Keratinocyte (primary cell): ENCODE measurements around the gene TTI1. TPM values are rescaled to one million over a fixed set of nuclear protein-coding genes. Genes with fewer than 3 reads are reported as not detected.

Experiments
- DNase-seq: peaks from one replicate; pipeline ENCODE4 v3.0.0-alpha.2; 2011; ENCODE audit warnings: low read depth, missing footprints, low spot score
- FAIRE-seq: peaks from 2 replicates; lab custom pipeline; 2011; peaks lifted over from hg19 to GRCh38; lab: Jason Lieb, UNC
- H2AFZ ChIP-seq: 2 replicates; pipeline ENCODE4 v1.6.0; 2012; ENCODE audit warnings: low read length, control low read depth, inconsistent platforms; ENCODE audit not compliant: control insufficient read depth
- H3K27ac ChIP-seq: 2 replicates; pipeline ENCODE4 v1.5.1; 2011; ENCODE audit warnings: low read length; ENCODE audit not compliant: control insufficient read depth, insufficient read depth
- H3K27me3 ChIP-seq: 3 replicates; pipeline ENCODE4 v1.6.0; 2011; ENCODE audit warnings: low read length; ENCODE audit not compliant: control insufficient read depth, insufficient read depth; ENCODE audit errors: extremely low read depth
- H3K36me3 ChIP-seq, 2 experiments: 2 replicates in 1 of 2; 3 replicates in 1 of 2; pipeline ENCODE4 v1.5.1; 2011; ENCODE audit warnings: low read length in 2 of 2, mild to moderate bottlenecking in 1 of 2; ENCODE audit not compliant: control insufficient read depth in 2 of 2, insufficient read depth in 2 of 2; ENCODE audit errors: extremely low read depth in 1 of 2
- H3K4me1 ChIP-seq: 3 replicates; pipeline ENCODE4 v1.5.1; 2011; ENCODE audit warnings: low read length; ENCODE audit not compliant: control insufficient read depth, insufficient read depth; ENCODE audit errors: extremely low read depth
- H3K4me2 ChIP-seq: 3 replicates; pipeline ENCODE4 v1.6.0; 2011; ENCODE audit warnings: low read depth, low read length; ENCODE audit not compliant: control insufficient read depth, insufficient read depth; ENCODE audit errors: extremely low read depth
- H3K4me3 ChIP-seq, 3 experiments: fragments of 200-600 bp in 1 of 3; sonication (generic) in 1 of 3; 2 replicates in 2 of 3; 3 replicates in 1 of 3; pipeline ENCODE4 v1.5.1; 2011 to 2016; ENCODE audit warnings: low read length in 3 of 3, mild to moderate bottlenecking in 3 of 3, control low read depth in 2 of 3, inconsistent platforms in 1 of 3, low read depth in 1 of 3, mixed read lengths in 1 of 3, mixed run types in 1 of 3, moderate library complexity in 1 of 3; ENCODE audit not compliant: control insufficient read depth in 2 of 3, insufficient read depth in 2 of 3; ENCODE audit errors: extremely low read depth in 1 of 3
- H3K79me2 ChIP-seq: 2 replicates; pipeline ENCODE4 v1.6.0; 2012; ENCODE audit warnings: low read length; ENCODE audit not compliant: control insufficient read depth, insufficient read depth
- H3K9ac ChIP-seq: 3 replicates; pipeline ENCODE4 v1.6.0; 2011; ENCODE audit warnings: low read length; ENCODE audit not compliant: control insufficient read depth, insufficient read depth; ENCODE audit errors: extremely low read depth
- H3K9me1 ChIP-seq: 3 replicates; pipeline ENCODE4 v1.6.0; 2011; ENCODE audit warnings: low read length; ENCODE audit not compliant: control insufficient read depth, insufficient read depth; ENCODE audit errors: extremely low read depth
- H3K9me3 ChIP-seq: 2 replicates; pipeline ENCODE4 v1.5.1; 2012; ENCODE audit warnings: low read depth, low read length; ENCODE audit not compliant: control insufficient read depth
- H4K20me1 ChIP-seq: 3 replicates; pipeline ENCODE4 v1.6.0; 2011; ENCODE audit warnings: low read length; ENCODE audit not compliant: control insufficient read depth, insufficient read depth; ENCODE audit errors: extremely low read depth
- CTCF ChIP-seq, 3 experiments: IDR thresholded peaks in 1 of 3; conservative IDR thresholded peaks in 1 of 3; optimal IDR thresholded peaks in 1 of 3; 2 replicates in 2 of 3; 3 replicates in 1 of 3; pipeline versions ENCODE3 to v1.5.1; 2011; ENCODE audit warnings: low read length in 3 of 3, mild to moderate bottlenecking in 3 of 3, moderate library complexity in 2 of 3, control low read depth in 1 of 3, inconsistent platforms in 1 of 3; ENCODE audit not compliant: insufficient read depth in 2 of 3; ENCODE audit errors: extremely low read depth in 1 of 3
- EZH2 ChIP-seq: IDR thresholded peaks from one replicate; pipeline ENCODE4 v1.6.1; 2012; ENCODE audit warnings: inconsistent platforms, mild to moderate bottlenecking, low read length, moderate library complexity
- dilution Hi-C: fragments of 300-500 bp; cut with MboI; formaldehyde crosslinking; loops from one replicate; pipeline ENCODE4 v1.7.0; 2020; ENCODE audit warnings: low sequenced_read_pairs; ENCODE audit not compliant: extremely low pct_ligation_motif_present
- polyA plus RNA-seq, 5 experiments: library from polyadenylated mRNA; depleted of rRNA in 3 of 5; stranded (reverse) in 3 of 5; stranded (forward) in 1 of 5; unstranded in 1 of 5; fragments of >200 nt; gene quantifications; 1 replicate in 1 of 5; 2 replicates in 3 of 5; 3 replicates in 1 of 5; pipeline versions ENCODE4 v1.2.1 to v1.2.3, GENCODE V29; 2011 to 2012; ENCODE audit warnings: missing spikeins in 2 of 5, low read depth in 1 of 5, low replicate concordance in 1 of 5

The TTI1 gene
- polyA plus RNA-seq, 1 donor (not counting 4 experiments of a cell fraction or from before 2014, with no cell fraction given) = 13.5 TPM

GRCh38 chr20:38055848-38056247, 22.6 kb upstream of the TTI1 start:
- Histone ChIP-seq H3K79me2 (peaks cover 47% of the 10 kb centered on the region), H2AFZ (no peak overlapping the region), H3K36me3 (peaks cover 20 to 22% of the 10 kb centered on the region in 2 experiments), H3K4me1 (peaks cover 6% of the 10 kb centered on the region), H3K27ac (no peak overlapping the region), H3K4me2 (no peak overlapping the region), H3K9ac (no peak overlapping the region), H3K9me1 (no peaks in the 10 kb centered on the region), H3K9me3 (no peaks in the 10 kb centered on the region), H4K20me1 (no peaks in the 10 kb centered on the region), H3K27me3 (no peaks in the 10 kb centered on the region), H3K4me3 (no peak overlapping the region)
- DNase-seq (no peak), FAIRE-seq (no peak)
- dilution Hi-C loops = no loop called here
- TF ChIP-seq CTCF (optimal IDR thresholded peaks at IDR 0.05 in 1 of 3, IDR thresholded peaks at IDR 0.05 in 1 of 3, conservative IDR thresholded peaks at IDR 0.05 in 1 of 3; ENCODE audit: extremely low read depth in 1 of 3, insufficient read depth in 2 of 3, low read length in 3 of 3) (no peak), EZH2 (no peak)

GRCh38 chr20:38055294-38055693, 22.0 kb upstream of the TTI1 start:
- peaks cover 11% of the 10 kb centered on the region for H3K4me1 ChIP-seq
- H3K36me3 ChIP-seq = peaks cover 17 to 20% of the 10 kb centered on the region in 2 experiments
- no peaks in the 10 kb centered on the region for H3K27me3 ChIP-seq
- TF ChIP-seq CTCF (optimal IDR thresholded peaks at IDR 0.05 in 1 of 3, IDR thresholded peaks at IDR 0.05 in 1 of 3, conservative IDR thresholded peaks at IDR 0.05 in 1 of 3; ENCODE audit: extremely low read depth in 1 of 3, insufficient read depth in 2 of 3, low read length in 3 of 3) (no peak), EZH2 (no peak)
- dilution Hi-C loops = no loop called here
- FAIRE-seq (no peak), DNase-seq (no peak)
- peaks cover 47% of the 10 kb centered on the region for H3K79me2 ChIP-seq
- no peak overlapping the region for H3K27ac ChIP-seq
- no peak overlapping the region for H2AFZ ChIP-seq
- no peak overlapping the region for H3K4me2 ChIP-seq
- H3K9me1 ChIP-seq = no peaks in the 10 kb centered on the region
- no peaks in the 10 kb centered on the region for H3K9me3 ChIP-seq
- no peaks in the 10 kb centered on the region for H4K20me1 ChIP-seq
- no peak overlapping the region for H3K4me3 ChIP-seq
- H3K9ac ChIP-seq = no peak overlapping the region
